Keratinocyte (primary cell): Measurements from ENCODE around the gene OSBPL1A. TPM values are rescaled to one million over a fixed set of nuclear protein-coding genes. Genes with fewer than 3 reads are reported as not detected.

Experiments
- DNase-seq: peaks from one replicate; pipeline ENCODE4 v3.0.0-alpha.2; 2011; ENCODE audit warnings: low read depth, missing footprints, low spot score
- FAIRE-seq: peaks from 2 replicates; lab custom pipeline; 2011; peaks lifted over from hg19 to GRCh38; lab: Jason Lieb, UNC
- H2AFZ ChIP-seq: 2 replicates; pipeline ENCODE4 v1.6.0; 2012; ENCODE audit warnings: low read length, control low read depth, inconsistent platforms; ENCODE audit not compliant: control insufficient read depth
- H3K27ac ChIP-seq: 2 replicates; pipeline ENCODE4 v1.5.1; 2011; ENCODE audit warnings: low read length; ENCODE audit not compliant: control insufficient read depth, insufficient read depth
- H3K27me3 ChIP-seq: 3 replicates; pipeline ENCODE4 v1.6.0; 2011; ENCODE audit warnings: low read length; ENCODE audit not compliant: control insufficient read depth, insufficient read depth; ENCODE audit errors: extremely low read depth
- H3K36me3 ChIP-seq, 2 experiments: 2 replicates in 1 of 2; 3 replicates in 1 of 2; pipeline ENCODE4 v1.5.1; 2011; ENCODE audit warnings: low read length in 2 of 2, mild to moderate bottlenecking in 1 of 2; ENCODE audit not compliant: control insufficient read depth in 2 of 2, insufficient read depth in 2 of 2; ENCODE audit errors: extremely low read depth in 1 of 2
- H3K4me1 ChIP-seq: 3 replicates; pipeline ENCODE4 v1.5.1; 2011; ENCODE audit warnings: low read length; ENCODE audit not compliant: control insufficient read depth, insufficient read depth; ENCODE audit errors: extremely low read depth
- H3K4me2 ChIP-seq: 3 replicates; pipeline ENCODE4 v1.6.0; 2011; ENCODE audit warnings: low read depth, low read length; ENCODE audit not compliant: control insufficient read depth, insufficient read depth; ENCODE audit errors: extremely low read depth
- H3K4me3 ChIP-seq, 3 experiments: fragments of 200-600 bp in 1 of 3; sonication (generic) in 1 of 3; 2 replicates in 2 of 3; 3 replicates in 1 of 3; pipeline ENCODE4 v1.5.1; 2011 to 2016; ENCODE audit warnings: low read length in 3 of 3, mild to moderate bottlenecking in 3 of 3, control low read depth in 2 of 3, inconsistent platforms in 1 of 3, low read depth in 1 of 3, mixed read lengths in 1 of 3, mixed run types in 1 of 3, moderate library complexity in 1 of 3; ENCODE audit not compliant: control insufficient read depth in 2 of 3, insufficient read depth in 2 of 3; ENCODE audit errors: extremely low read depth in 1 of 3
- H3K79me2 ChIP-seq: 2 replicates; pipeline ENCODE4 v1.6.0; 2012; ENCODE audit warnings: low read length; ENCODE audit not compliant: control insufficient read depth, insufficient read depth
- H3K9ac ChIP-seq: 3 replicates; pipeline ENCODE4 v1.6.0; 2011; ENCODE audit warnings: low read length; ENCODE audit not compliant: control insufficient read depth, insufficient read depth; ENCODE audit errors: extremely low read depth
- H3K9me1 ChIP-seq: 3 replicates; pipeline ENCODE4 v1.6.0; 2011; ENCODE audit warnings: low read length; ENCODE audit not compliant: control insufficient read depth, insufficient read depth; ENCODE audit errors: extremely low read depth
- H3K9me3 ChIP-seq: 2 replicates; pipeline ENCODE4 v1.5.1; 2012; ENCODE audit warnings: low read depth, low read length; ENCODE audit not compliant: control insufficient read depth
- H4K20me1 ChIP-seq: 3 replicates; pipeline ENCODE4 v1.6.0; 2011; ENCODE audit warnings: low read length; ENCODE audit not compliant: control insufficient read depth, insufficient read depth; ENCODE audit errors: extremely low read depth
- CTCF ChIP-seq, 3 experiments: IDR thresholded peaks in 1 of 3; conservative IDR thresholded peaks in 1 of 3; optimal IDR thresholded peaks in 1 of 3; 2 replicates in 2 of 3; 3 replicates in 1 of 3; pipeline versions ENCODE3 to v1.5.1; 2011; ENCODE audit warnings: low read length in 3 of 3, mild to moderate bottlenecking in 3 of 3, moderate library complexity in 2 of 3, control low read depth in 1 of 3, inconsistent platforms in 1 of 3; ENCODE audit not compliant: insufficient read depth in 2 of 3; ENCODE audit errors: extremely low read depth in 1 of 3
- EZH2 ChIP-seq: IDR thresholded peaks from one replicate; pipeline ENCODE4 v1.6.1; 2012; ENCODE audit warnings: inconsistent platforms, mild to moderate bottlenecking, low read length, moderate library complexity
- dilution Hi-C: fragments of 300-500 bp; cut with MboI; formaldehyde crosslinking; loops from one replicate; pipeline ENCODE4 v1.7.0; 2020; ENCODE audit warnings: low sequenced_read_pairs; ENCODE audit not compliant: extremely low pct_ligation_motif_present
- polyA plus RNA-seq, 5 experiments: library from polyadenylated mRNA; depleted of rRNA in 3 of 5; stranded (reverse) in 3 of 5; stranded (forward) in 1 of 5; unstranded in 1 of 5; fragments of >200 nt; gene quantifications; 1 replicate in 1 of 5; 2 replicates in 3 of 5; 3 replicates in 1 of 5; pipeline versions ENCODE4 v1.2.1 to v1.2.3, GENCODE V29; 2011 to 2012; ENCODE audit warnings: missing spikeins in 2 of 5, low read depth in 1 of 5, low replicate concordance in 1 of 5

Gene OSBPL1A
- polyA plus RNA-seq, 1 donor (not counting 4 experiments of a cell fraction or from before 2014, with no cell fraction given), result 17.7 TPM

GRCh38 chr18:24386681-24387080 lies 10.9 kb downstream of the OSBPL1A start:
- Histone ChIP-seq H4K20me1 (no peaks in the 10 kb centered on the region), H3K4me2 (no peak overlapping the region), H3K9me1 (no peaks in the 10 kb centered on the region), H3K79me2 (no peaks in the 10 kb centered on the region), H3K9ac (no peak overlapping the region), H3K27ac (no peak overlapping the region), H2AFZ (no peak overlapping the region), H3K36me3 (no peaks in the 10 kb centered on the region), H3K27me3 (no peaks in the 10 kb centered on the region), H3K4me1 (no peaks in the 10 kb centered on the region), H3K9me3 (no peaks in the 10 kb centered on the region), H3K4me3 (no peak overlapping the region)
- no peak for FAIRE-seq
- DNase-seq, result no peak
- dilution Hi-C loops, result no loop called here
- TF ChIP-seq CTCF (optimal IDR thresholded peaks at IDR 0.05 in 1 of 3, IDR thresholded peaks at IDR 0.05 in 1 of 3, conservative IDR thresholded peaks at IDR 0.05 in 1 of 3; ENCODE audit: extremely low read depth in 1 of 3, insufficient read depth in 2 of 3, low read length in 3 of 3), result no peak
- TF ChIP-seq EZH2, result no peak

- Histone ChIP-seq H3K4me2 (no peak overlapping the region), H3K9me3 (no peaks in the 10 kb centered on the region), H4K20me1 (no peaks in the 10 kb centered on the region), H3K36me3 (no peaks in the 10 kb centered on the region), H3K4me1 (no peaks in the 10 kb centered on the region), H3K9me1 (no peaks in the 10 kb centered on the region), H3K27ac (no peak overlapping the region), H3K27me3 (no peaks in the 10 kb centered on the region), H3K79me2 (no peaks in the 10 kb centered on the region), H2AFZ (no peak overlapping the region), H3K9ac (no peak overlapping the region), H3K4me3 (no peak overlapping the region)
- TF ChIP-seq EZH2, result no peak
- TF ChIP-seq CTCF (optimal IDR thresholded peaks at IDR 0.05 in 1 of 3, IDR thresholded peaks at IDR 0.05 in 1 of 3, conservative IDR thresholded peaks at IDR 0.05 in 1 of 3; ENCODE audit: extremely low read depth in 1 of 3, insufficient read depth in 2 of 3, low read length in 3 of 3), result no peak
- FAIRE-seq (no peak), DNase-seq (no peak)
- dilution Hi-C loops, result no loop called here
Observed at GRCh38 chr18:24381126-24381525, 16.5 kb downstream of the OSBPL1A start.
